Peyer's patch (tissue), 4 donors: ENCODE measurements around the gene KIFC3.

Experiments used
- POLR2A ChIP-seq, 2 donors: fragments of 450-650 bp; IDR thresholded peaks; one replicate each; pipeline ENCODE4 v1.5.1; 2017; ENCODE audit warnings: antibody characterized with exemption in 2 of 2, mild to moderate bottlenecking in 2 of 2, moderate library complexity in 2 of 2
- TF ChIP-seq, protein P1 (sequence below), 6 experiments: fragments of 450-650 bp in 4 of 6; fragments of 200-600 bp in 2 of 6; sonication (generic) in 1 of 6; IDR thresholded peaks; one replicate each; pipeline ENCODE4 v1.5.1; 2017 to 2019; ENCODE audit warnings: antibody characterized with exemption in 6 of 6, mild to moderate bottlenecking in 3 of 6, moderate library complexity in 1 of 6

DNA sequence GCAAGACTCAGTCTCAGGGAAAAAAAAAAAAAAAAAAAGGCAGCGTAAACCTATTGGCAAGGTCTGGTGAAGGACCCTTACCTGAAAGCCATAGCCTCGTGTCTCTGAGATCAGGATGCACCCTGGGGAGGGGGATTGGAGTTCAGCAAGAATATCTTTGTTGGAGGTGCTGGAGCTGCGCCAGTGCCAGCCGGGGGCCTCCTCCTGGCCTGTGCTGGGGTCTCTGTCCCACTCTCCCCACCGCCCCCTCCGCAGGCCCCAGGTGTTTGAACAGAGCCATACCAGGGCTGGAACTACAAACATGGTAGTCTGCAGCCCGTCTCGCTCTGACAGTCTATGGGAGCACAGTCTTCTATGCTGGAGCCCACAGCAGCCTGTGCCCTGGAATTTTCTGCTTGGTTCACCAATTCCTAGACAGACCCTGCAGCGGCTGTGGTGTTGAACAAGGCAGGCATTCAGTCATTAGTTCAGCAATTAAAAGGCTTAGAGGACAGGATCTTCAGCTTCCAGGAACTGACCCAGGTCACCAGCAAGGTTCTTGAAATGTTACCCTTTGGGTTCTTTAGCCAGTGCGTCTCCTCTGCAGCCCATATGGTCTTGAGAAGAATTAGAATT, 42.2 kb upstream of the KIFC3 start:
- TF ChIP-seq, protein P1, sequence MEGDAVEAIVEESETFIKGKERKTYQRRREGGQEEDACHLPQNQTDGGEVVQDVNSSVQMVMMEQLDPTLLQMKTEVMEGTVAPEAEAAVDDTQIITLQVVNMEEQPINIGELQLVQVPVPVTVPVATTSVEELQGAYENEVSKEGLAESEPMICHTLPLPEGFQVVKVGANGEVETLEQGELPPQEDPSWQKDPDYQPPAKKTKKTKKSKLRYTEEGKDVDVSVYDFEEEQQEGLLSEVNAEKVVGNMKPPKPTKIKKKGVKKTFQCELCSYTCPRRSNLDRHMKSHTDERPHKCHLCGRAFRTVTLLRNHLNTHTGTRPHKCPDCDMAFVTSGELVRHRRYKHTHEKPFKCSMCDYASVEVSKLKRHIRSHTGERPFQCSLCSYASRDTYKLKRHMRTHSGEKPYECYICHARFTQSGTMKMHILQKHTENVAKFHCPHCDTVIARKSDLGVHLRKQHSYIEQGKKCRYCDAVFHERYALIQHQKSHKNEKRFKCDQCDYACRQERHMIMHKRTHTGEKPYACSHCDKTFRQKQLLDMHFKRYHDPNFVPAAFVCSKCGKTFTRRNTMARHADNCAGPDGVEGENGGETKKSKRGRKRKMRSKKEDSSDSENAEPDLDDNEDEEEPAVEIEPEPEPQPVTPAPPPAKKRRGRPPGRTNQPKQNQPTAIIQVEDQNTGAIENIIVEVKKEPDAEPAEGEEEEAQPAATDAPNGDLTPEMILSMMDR (IDR thresholded peaks at IDR 0.05), result no peak
- no peak for TF ChIP-seq POLR2A (IDR thresholded peaks at IDR 0.05)
